K562 (cell line): Measurements from ENCODE around the gene SERPINA5. TPM values are rescaled to one million over a fixed set of nuclear protein-coding genes. Genes with fewer than 3 reads are reported as not detected.
A peak's percentile ranks its signal among the peaks of the same experiment; 100 is the strongest.
"Not testable (repeated sequence)": the region's sequence is repeated elsewhere in the genome, so short reads cannot be mapped to it uniquely, and the experiment has no call there.

ENCODE experiments used
- ATAC-seq: fragments of 200-7000 bp; cut with Tn5 transposase; 3 replicates; pipeline ENCODE4 v1.9.1; 2020; ENCODE audit warnings: moderate library complexity
- BruUV-seq: library from RNA; stranded (reverse); fragments of 400-500 nt; replicated peaks from 2 replicates; lab custom pipeline; 2021; lab: Mats Ljungman, UMichigan
- CTCF ChIA-PET: fragments of 300-600 bp; formaldehyde crosslinking; extraction: SDS; loops from one replicate; lab custom pipeline; 2021; ENCODE audit warnings: low intra/inter-chr PET ratio; lab: Yijun Ruan, JAX
- POLR2A ChIA-PET: fragments of 300-600, 350-650 bp; sonication (Branson Sonifier 250); formaldehyde crosslinking; extraction: SDS; loops from one replicate; lab custom pipeline; 2021; ENCODE audit warnings: antibody characterized with exemption, inconsistent platforms; lab: Yijun Ruan, JAX
- DNase-seq, 4 experiments: peaks; one replicate each; pipeline versions ENCODE4 v3.0.0 to v3.0.0-alpha.2; 2011 to 2018; ENCODE audit warnings: low spot score in 3 of 4, mixed read lengths in 3 of 4; ENCODE audit errors: extremely low read depth in 1 of 4
- FAIRE-seq: peaks from 2 replicates; lab custom pipeline; 2011; peaks lifted over from hg19 to GRCh38; lab: Jason Lieb, UNC
- H2AFZ ChIP-seq: 2 replicates; pipeline ENCODE4 v1.6.0; 2011; ENCODE audit warnings: low read depth, low read length, control low read depth, inconsistent platforms
- H3K27ac ChIP-seq: fragments of 200-600 bp; 3 replicates; pipeline ENCODE4 v1.8.0; 2011; ENCODE audit warnings: low read depth, mild to moderate bottlenecking, control low read depth, inconsistent platforms, low read length, moderate library complexity, mixed read lengths; ENCODE audit errors: extremely low read depth
- H3K27me3 ChIP-seq, 2 experiments: fragments of 300-600 bp in 1 of 2; 2 replicates in 1 of 2; 3 replicates in 1 of 2; pipeline versions ENCODE4 v1.6.0 to v1.8.0; 2011; ENCODE audit warnings: inconsistent platforms in 2 of 2, low read length in 2 of 2, mild to moderate bottlenecking in 1 of 2, mixed read lengths in 1 of 2, moderate library complexity in 1 of 2; ENCODE audit not compliant: control insufficient read depth in 2 of 2, insufficient read depth in 2 of 2
- H3K36me3 ChIP-seq: fragments of 300-600 bp; 3 replicates; pipeline ENCODE4 v1.8.0; 2011; ENCODE audit warnings: mild to moderate bottlenecking, low read length, inconsistent platforms; ENCODE audit not compliant: control insufficient read depth, insufficient read depth
- H3K4me1 ChIP-seq, 2 experiments: fragments of 200-600 bp in 1 of 2; replicated peaks in 1 of 2; 2 replicates in 1 of 2; 3 replicates in 1 of 2; pipeline versions ENCODE4 v1.5.1 to v1.8.0; 2011; ENCODE audit warnings: inconsistent platforms in 2 of 2, low read length in 2 of 2, mild to moderate bottlenecking in 1 of 2, mixed read lengths in 1 of 2, moderate library complexity in 1 of 2; ENCODE audit not compliant: control insufficient read depth in 2 of 2, insufficient read depth in 2 of 2
- H3K4me2 ChIP-seq: 2 replicates; pipeline ENCODE4 v1.6.1; 2011; ENCODE audit warnings: low read length, control low read depth, inconsistent platforms, mixed read lengths; ENCODE audit not compliant: insufficient read depth
- H3K4me3 ChIP-seq: fragments of 200-600 bp; sonication (generic), shearing (Covaris generic); 2 replicates; pipeline ENCODE4 v1.5.1; 2016; ENCODE audit warnings: control low read depth, inconsistent platforms
- H3K79me2 ChIP-seq: fragments of 200-600 bp; 3 replicates; pipeline ENCODE4 v1.8.0; 2011; ENCODE audit warnings: low read length, inconsistent platforms; ENCODE audit not compliant: control insufficient read depth, insufficient read depth
- H3K9ac ChIP-seq, 2 experiments: 2 replicates each; pipeline versions ENCODE4 v1.6.0 to v1.6.1; 2011; ENCODE audit warnings: low read depth in 2 of 2, low read length in 2 of 2, control low read depth in 1 of 2, inconsistent platforms in 1 of 2, mild to moderate bottlenecking in 1 of 2, mixed read lengths in 1 of 2; ENCODE audit not compliant: insufficient read depth in 1 of 2
- H3K9me1 ChIP-seq: one replicate; pipeline ENCODE4 v1.6.0; 2011; ENCODE audit warnings: inconsistent platforms, mild to moderate bottlenecking, low read length, moderate library complexity; ENCODE audit not compliant: control insufficient read depth, insufficient read depth
- H3K9me3 ChIP-seq: replicated peaks from 2 replicates; pipeline ENCODE4 v1.5.1; 2011; ENCODE audit warnings: low read depth, low read length, inconsistent platforms; ENCODE audit not compliant: control insufficient read depth, insufficient read depth
- H4K20me1 ChIP-seq: replicated peaks from 2 replicates; pipeline ENCODE4 v1.6.1; 2011; ENCODE audit warnings: low read length, inconsistent platforms, mixed read lengths; ENCODE audit not compliant: control insufficient read depth, insufficient read depth
- ASH1L ChIP-seq: fragments of 450-650 bp; IDR thresholded peaks from 2 replicates; pipeline ENCODE4 v1.6.1; 2018; ENCODE audit warnings: borderline replicate concordance, mild to moderate bottlenecking, low read depth; ENCODE audit not compliant: partially characterized antibody
- DMBX1 ChIP-seq: fragments of 250-450 bp; sonication (Bioruptor Pico); IDR thresholded peaks from 2 replicates; pipeline ENCODE4 v1.8.0; 2022; ENCODE audit warnings: inconsistent platforms, mild to moderate bottlenecking, moderate library complexity, borderline replicate concordance
- E2F3 ChIP-seq: fragments of 250-450 bp; sonication (Bioruptor Pico); IDR thresholded peaks from 2 replicates; pipeline ENCODE4 v1.4.0; 2020; ENCODE audit warnings: mild to moderate bottlenecking
- ZNF316 ChIP-seq: fragments of 450-650 bp; IDR thresholded peaks from 2 replicates; pipeline ENCODE4 v1.6.1; 2016
- WGBS: fragments of 100-300 bp; shearing (Covaris generic); methylation state at CpG from one replicate; pipeline ENCODE4 v1.1.6; 2016; ENCODE audit warnings: low coverage, mixed read lengths; ENCODE audit not compliant: insufficient coverage; ENCODE audit errors: missing lambda C conversion rate; 5-methylcytosine and 5-hydroxymethylcytosine counted together
- in situ Hi-C: fragments of 300-500 bp; cut with MboI; formaldehyde crosslinking; loops from 4 replicates; pipeline ENCODE4 v1.15.0; 2018; ENCODE audit warnings: inconsistent platforms, mixed read lengths
- intact Hi-C: fragments of 100-400 bp; cut with micrococcal nuclease; formaldehyde crosslinking; loops from 2 replicates; pipeline ENCODE4 v1.14.2; 2022
- polyA plus RNA-seq, 8 experiments: library from polyadenylated mRNA; depleted of rRNA in 4 of 8; stranded (reverse) in 5 of 8; unstranded in 3 of 8; fragments of >200 nt; fragmentation: Nextera tagmentation in 2 of 8; fragmentation: Illumina TruSeq in 1 of 8; extraction: Ambion mirVana in 2 of 8; extraction: Trizol in 1 of 8; gene quantifications; 2 replicates each; pipeline versions ENCODE4 v1.2.1 to v1.2.3, GENCODE V29; 2011 to 2014; ENCODE audit warnings: inconsistent platforms in 1 of 8, missing spikeins in 1 of 8
- total RNA-seq, 7 experiments: library from RNA; depleted of rRNA in 6 of 7; stranded (reverse); fragments of >200 nt in 6 of 7; fragmentation: Illumina TruSeq in 2 of 7; extraction: Trizol in 2 of 7; gene quantifications; 2 replicates each; pipeline versions ENCODE4 v1.2.1 to v1.2.3, GENCODE V29; 2011 to 2021; ENCODE audit warnings: low replicate concordance in 1 of 7

Gene SERPINA5
- total and polyA plus RNA-seq, 9 of the 15 experiments (the other 6 are each of a cell fraction or from before 2014, with no cell fraction given) = 0.38 TPM; not detected in 8

GRCh38 chr14:94574336-94574735 is 6.9 kb upstream of the SERPINA5 start (continued):
- no peak for TF ChIP-seq ASH1L

GRCh38 chr14:94575730-94576585 is 5.3 kb upstream of the SERPINA5 start:
- 0% methylated on average over 4 of the region's 5 CpGs for WGBS
- no TSS peak for BruUV-seq
- Histone ChIP-seq H3K27me3 (no peaks in the 10 kb centered on the region), H3K4me3 (no peak overlapping the region), H3K79me2 (no peaks in the 10 kb centered on the region), H3K9me1 (no peaks in the 10 kb centered on the region), H3K27ac (no peak overlapping the region), H3K9me3 (no peaks in the 10 kb centered on the region), H3K36me3 (no peaks in the 10 kb centered on the region), H2AFZ (no peak overlapping the region), H4K20me1 (no peaks in the 10 kb centered on the region), H3K4me2 (no peak overlapping the region), H3K4me1 (no peaks in the 10 kb centered on the region), H3K9ac (no peak overlapping the region)
- ChIA-PET CTCF (no interaction called here), POLR2A (interaction anchor here (0.6 kb wide), 1 partner anchor 99 kb away, joined by 3 read pairs; no protein-coding TSS in a partner anchor)
- TF ChIP-seq E2F3 (no peak), ZNF316 (0 out of 2 replicates have a peak, but pooled peaks have one; percentile 21), DMBX1 (no peak)
- in situ Hi-C loops = no loop called here
- FAIRE-seq = no peak
- no peak for ATAC-seq
- no peak for DNase-seq
- intact Hi-C loops = no loop called here

- H3K4me1 ChIP-seq, H3K79me2 ChIP-seq, BruUV-seq, H3K4me2 ChIP-seq, POLR2A ChIA-PET, H3K27ac ChIP-seq, H2AFZ ChIP-seq, FAIRE-seq, H3K27me3 ChIP-seq, DNase-seq, in situ Hi-C loops, H3K9me1 ChIP-seq, H4K20me1 ChIP-seq, intact Hi-C loops, H3K36me3 ChIP-seq, H3K4me3 ChIP-seq, H3K9ac ChIP-seq, ATAC-seq, CTCF ChIA-PET, H3K9me3 ChIP-seq: not testable (repeated sequence)
Observed at GRCh38 chr14:94577472-94577871, 3.8 kb upstream of the SERPINA5 start.
